ENCODE data around the gene SLC5A10.

Gene SLC5A10

DNA sequence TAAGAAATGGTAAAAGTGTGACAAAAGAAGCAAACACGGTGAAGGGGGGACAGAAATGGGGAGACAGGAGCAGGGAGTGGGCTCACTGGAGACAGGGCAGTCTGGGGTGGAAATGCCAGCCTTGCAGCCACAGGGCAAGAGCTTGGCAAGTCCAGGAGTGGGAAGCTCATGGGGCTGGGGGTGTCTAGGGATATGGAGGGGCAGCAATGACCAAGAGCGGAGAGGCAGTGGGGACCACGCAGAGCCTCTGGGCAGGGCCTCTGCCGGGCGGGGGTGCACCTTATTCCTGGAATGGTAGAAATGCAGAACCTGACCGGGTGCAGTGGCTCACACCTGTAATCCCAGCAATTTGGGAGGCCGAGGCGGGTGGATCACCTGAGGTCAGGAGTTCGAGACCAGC is 12.6 kb downstream of the SLC5A10 start:
- no peak for DNase-seq (ENCODE audit: low spot score)

DNA sequence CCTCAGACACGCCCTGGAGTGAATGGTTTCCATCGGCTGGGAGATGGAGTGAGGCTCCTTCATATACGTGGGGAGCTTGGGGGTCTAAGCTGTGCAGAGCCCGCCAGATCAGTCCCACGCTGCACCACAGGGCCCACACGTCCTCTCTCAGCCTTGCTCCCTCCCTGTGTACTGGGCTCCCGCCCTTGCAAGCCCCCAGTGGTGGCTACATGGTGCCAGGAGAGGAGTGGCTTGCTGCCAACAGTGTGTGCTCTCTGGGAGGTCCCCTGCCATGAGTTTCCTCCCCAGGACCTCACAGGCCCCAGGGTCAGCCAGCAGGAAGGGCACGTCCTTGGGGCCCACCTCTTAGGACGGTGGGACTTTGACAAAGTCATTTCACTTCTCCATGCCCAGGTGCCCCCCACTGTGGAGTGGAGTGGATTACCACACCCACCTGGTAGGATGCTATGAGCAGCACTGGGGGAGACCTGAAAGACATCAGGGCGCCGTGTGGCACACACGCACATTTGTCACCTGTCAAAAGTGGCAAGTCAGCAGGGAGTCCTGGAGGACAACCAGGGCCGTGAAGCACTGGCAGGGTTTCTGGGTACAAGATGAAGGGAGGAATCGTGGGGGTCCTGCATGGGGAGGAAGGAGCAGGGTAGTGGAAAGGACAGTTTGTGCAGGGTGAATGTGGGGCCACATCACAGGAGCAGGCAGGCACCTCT is 13.7 kb downstream of the SLC5A10 start:
- DNase-seq (ENCODE audit: low spot score): no peak

DNA sequence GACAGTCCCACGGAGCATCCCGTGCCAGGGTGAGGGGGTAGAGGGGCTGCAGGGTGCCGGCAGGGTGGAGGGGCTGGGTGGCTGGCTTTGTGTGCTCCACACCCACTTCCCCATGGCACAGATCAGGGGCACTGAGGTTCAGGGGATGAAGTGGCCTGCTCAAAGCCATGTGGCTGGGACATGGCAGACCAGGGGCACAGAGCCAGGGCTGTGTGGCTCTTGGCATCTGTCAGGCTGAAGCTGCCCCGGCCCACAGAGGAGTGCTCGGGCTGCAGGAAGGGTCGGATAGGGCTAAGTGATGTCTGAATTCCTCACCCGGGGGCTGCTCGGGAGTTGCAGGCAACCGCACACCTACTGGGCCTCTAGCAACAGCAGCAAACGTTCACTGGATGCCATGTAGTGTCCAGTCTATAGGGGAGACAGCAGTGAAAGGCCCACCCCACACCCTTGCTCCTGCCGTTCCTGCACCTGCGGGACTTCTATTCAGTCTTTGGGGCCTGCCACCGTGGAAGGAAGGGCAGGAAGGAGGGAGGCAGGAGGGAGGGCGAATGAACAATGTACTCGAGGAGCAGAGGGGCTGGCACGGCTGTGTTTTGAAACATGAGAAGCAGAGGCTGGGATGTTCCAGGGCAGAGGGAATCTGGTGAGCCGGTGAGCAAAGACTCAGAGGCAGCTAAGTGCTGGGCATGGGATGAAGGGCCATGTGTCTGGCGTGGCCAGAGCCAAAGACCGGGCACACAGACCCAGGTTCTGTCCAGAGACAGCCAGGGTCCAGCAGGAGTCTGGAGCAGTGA is 15.1 kb downstream of the SLC5A10 start:
- DNase-seq (ENCODE audit: low spot score): peak; percentile 78

DNA sequence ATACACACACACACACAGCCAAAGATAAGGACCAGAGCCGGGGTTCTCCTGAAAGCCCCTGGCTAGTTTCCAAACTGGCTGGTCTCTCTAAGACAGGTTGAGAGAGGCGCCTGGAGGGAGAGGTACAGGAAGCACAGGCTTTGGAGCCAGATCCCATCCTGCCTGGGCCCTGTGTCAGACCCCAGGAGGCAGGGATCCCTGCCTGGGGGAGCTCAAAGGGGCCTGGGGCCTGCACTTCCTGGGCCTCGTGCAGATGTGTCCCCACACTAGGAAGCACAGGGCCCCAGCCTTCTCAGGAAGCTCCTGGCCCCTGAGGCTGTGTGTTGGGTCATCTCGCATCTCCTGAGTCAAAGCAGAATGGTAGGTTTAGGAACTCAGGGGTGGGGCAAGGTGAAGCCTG is 16.0 kb downstream of the SLC5A10 start:
- DNase-seq (ENCODE audit: low spot score): no peak

DNA sequence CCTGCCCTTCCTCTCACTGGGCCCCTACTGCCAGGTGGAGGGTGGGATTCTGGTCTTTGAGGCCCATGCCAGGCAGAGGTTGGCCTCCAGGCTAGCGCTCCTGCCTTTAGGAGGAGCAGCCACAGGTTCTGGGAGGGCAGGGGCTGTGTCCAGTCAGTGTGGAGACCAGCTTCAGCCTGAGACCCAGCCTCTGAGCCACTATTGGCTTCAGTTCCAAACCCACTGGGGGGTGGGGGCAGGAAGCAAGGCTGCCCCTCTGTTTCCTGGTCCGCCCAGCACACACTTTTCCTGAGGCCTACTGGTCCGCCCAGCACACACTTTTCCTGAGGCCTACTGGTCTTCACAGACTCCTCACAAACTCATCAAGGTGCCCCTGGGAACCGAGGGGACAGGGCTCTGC is 16.4 kb downstream of the SLC5A10 start:
- no peak for DNase-seq (ENCODE audit: low spot score)

DNA sequence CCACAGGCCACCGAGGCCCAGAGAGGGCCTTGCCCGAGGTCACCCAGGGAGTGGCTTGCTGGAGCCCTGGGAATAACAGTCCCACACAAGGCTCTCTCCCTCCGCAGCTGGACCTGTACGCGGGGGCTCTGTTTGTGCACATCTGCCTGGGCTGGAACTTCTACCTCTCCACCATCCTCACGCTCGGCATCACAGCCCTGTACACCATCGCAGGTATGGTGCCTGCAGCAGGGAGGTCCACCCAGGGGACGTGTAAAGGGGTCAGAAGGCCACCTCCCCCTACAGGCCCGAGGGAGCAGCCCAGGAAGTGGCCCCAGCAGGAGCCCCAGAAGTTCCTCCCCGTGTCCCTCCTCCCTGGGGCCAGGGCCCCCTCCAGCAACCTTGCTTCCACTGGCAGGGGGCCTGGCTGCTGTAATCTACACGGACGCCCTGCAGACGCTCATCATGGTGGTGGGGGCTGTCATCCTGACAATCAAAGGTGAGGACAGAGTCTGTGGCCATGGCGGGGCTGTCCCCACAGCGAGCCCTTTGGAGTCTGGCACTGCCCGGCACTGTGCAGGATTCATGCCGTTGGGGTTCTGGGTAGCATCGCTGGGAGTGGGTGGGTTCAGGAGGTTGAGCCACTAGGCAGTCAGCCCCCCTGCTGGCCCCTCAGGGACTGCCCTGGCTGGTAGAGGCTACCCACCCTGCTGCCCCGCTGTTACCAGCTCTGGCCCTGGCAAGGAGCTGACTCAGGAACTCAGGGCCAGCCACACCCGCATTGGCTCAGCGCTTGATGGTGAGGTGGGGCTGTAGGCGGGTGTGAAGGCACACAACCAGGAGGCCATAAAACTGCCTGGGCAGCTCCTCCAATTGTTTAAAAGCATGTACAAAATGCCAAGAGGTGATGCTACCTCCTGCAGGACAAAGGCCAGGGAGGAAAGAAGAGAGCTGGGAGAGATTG is 17.3 kb downstream of the SLC5A10 start:
- no peak for DNase-seq (ENCODE audit: low spot score)

DNA sequence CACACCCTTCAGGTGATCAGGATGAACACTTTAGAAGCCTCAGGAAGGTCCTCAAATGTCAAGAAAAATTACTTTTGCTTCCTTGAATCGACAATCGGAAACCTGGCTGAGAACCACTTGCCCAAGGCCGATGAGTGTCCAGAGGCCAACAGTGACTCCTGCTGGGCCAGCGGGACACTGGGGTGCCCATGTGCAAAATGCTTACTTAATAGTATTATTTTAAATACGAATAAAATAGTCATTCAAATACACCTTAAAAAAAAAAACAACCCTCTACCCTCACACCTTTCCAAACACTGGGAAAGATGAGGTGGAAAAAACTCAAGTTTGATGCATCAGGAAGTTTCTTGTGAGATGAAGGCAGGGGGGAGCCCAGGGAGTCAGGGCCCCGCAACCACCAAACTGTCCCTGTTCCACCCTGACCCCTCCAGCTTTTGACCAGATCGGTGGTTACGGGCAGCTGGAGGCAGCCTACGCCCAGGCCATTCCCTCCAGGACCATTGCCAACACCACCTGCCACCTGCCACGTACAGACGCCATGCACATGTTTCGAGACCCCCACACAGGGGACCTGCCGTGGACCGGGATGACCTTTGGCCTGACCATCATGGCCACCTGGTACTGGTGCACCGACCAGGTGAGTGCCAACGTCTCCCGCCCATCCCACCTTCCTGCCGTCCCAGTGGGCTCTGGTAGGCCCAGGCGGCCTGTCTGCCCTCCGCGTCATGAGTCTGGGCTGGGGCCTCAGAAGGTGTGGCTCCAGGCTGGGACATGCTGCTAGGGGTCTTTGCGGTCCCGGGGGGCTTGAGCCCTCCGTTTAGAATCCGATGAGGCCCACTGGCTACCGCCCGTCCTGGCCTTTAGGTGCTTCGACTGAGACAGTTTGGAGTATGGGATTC is 18.9 kb downstream of the SLC5A10 start:
- DNase-seq (ENCODE audit: low spot score): no peak

DNA sequence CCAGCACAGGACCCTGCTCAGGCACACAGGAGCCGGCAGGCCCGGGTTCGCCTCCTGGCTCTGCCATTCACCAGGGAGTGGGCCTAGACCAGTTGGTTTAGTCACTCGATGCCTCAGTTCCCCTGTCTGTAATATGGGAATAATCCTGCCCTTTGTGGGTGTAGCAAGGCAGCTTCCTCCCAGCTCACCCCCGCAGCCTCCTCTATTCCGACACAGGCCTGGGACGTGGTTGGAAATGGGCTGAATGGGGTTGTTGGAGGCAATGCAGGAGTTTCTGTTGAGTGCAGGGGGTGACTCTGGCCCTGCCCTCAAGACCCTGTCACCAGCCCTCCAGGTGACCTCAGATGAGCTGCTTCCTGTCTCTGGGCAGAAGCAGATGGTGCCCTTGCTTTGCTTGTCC is 19.8 kb downstream of the SLC5A10 start:
- DNase-seq (ENCODE audit: low spot score): no peak

DNA sequence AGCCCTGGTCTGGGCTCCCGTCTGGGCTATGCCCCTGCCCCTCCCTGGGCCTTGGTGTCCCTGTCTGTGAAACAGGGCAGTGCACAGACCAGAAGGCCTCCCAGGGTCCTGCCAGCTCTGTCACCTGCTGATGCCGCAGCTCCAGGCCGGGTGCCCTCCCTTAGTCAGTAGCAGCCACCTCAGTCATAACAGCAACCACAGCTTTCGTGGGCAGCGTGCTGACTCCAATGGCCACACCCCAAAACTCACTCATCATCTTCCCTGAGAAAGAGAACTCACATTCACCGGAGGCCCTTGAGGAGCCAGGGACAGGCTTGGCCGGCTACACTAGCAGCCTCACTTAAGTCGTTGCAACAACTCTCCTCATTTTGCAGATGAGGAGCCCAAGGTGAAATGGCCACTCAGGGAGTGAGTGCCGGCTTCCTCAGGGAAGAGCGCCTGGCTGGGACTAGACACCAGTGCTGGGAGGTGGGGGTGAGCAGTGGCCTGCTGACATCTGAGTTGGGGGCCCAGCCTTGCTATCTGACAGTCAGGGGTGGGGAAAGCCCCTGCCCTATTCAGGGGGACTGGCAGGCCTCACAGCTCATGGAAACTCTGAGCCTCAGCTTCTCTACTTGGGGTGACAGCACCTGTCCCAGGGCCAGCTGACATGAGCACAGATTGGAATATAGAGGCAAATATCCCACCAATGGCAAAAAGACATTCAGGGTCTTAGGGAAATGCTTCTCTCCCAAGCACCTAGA is 22.6 kb downstream of the SLC5A10 start:
- DNase-seq (ENCODE audit: low spot score): no peak

DNA sequence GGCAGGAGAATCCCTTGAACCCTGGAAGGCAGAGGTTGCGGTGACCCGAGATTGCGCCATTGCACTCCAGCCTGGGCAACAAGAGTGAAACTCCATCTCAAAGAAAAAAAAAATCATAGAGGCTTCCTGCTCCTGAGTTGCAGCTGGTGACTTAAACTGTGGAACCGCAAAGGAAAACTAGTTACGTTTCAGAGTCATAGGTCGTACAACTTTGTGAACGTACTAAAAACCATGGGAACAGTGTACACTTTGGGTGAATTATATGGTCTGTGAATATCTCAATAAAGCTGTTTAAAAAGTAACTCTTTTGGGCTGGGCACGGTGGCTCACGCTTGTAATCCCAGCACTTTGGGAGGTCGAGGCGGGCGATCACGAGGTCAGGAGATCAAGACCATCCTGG is 23.6 kb downstream of the SLC5A10 start:
- DNase-seq (ENCODE audit: low spot score): no peak

DNA sequence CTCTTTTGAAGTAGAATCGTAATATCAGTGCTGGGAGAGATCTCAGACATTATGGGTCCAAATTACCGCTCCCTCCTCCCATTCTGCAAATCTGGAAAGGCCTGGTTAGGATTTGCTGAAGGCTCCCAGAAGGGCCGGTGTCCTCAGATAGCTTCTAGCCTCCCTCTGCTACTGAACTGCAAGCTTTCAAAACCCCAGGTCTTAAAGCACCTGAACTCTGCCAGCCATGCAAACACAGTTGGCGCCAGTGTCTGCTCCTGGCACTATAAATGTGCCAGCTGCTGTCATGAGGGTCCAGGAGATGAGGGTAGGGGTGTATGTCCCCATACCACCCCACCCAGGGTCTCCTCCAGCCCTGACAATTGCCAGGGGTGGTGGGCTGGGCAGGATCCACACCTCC is 24.2 kb downstream of the SLC5A10 start:
- no peak for DNase-seq (ENCODE audit: low spot score)

DNA sequence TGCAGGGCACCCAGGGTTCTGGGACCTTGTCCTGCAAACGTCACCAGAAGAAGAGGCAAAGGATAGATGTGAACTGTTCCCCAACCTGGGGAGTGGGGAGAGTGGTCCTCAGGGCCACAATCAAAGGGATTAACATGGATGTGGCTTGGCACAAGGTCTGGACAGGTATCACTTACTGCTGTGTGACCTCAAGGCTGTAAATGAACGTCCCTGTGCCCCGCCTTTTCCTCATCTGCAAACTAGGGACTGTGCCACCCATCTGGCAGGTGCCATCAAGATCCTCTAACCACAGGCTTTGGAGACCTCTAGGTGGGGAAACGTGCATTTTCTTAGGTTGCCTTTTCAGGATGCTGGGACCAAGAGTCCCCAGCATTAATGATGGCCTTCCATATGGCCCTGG is 25.1 kb downstream of the SLC5A10 start:
- DNase-seq (ENCODE audit: low spot score): no peak

DNA sequence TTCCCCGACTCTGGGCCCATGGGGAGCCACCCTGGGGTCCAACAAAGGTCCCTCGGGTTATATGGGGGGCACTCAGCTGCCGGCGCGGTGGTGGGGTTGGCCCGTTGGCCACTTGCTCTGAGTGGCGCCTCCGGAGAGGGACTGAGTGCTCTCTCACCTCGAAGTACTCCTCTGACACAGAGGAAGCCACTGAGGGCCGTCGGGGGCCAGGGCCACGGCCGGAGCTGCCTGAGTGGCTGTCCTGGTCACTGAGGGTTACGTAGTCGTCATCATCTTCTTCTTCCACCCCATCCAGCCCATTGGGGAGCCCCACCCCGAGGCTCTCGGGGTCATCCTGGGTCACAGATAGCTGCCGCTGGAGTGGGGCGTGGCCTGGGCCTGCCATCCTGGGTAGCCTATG is 25.7 kb downstream of the SLC5A10 start:
- DNase-seq (ENCODE audit: low spot score): no peak

DNA sequence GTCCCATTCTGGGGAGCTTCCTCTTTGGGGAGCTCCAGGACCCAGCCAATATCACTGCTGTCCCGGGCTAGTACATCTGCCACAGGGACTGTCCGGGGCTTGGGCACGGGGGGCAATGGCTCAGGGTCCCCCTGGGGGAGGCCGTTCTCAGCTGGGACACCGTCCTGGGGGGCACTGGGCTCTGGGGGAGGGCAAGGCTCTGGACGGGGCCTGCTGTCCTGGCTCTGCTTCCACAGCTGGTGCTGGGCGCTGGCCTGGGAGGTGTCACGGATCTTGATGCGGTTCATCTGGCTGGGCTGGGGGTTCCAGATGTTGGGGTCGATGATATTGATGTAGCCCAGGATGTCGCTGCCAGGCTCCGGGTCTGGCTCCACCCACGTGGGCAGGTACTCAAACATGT is 26.1 kb downstream of the SLC5A10 start:
- no peak for DNase-seq (ENCODE audit: low spot score)

DNA sequence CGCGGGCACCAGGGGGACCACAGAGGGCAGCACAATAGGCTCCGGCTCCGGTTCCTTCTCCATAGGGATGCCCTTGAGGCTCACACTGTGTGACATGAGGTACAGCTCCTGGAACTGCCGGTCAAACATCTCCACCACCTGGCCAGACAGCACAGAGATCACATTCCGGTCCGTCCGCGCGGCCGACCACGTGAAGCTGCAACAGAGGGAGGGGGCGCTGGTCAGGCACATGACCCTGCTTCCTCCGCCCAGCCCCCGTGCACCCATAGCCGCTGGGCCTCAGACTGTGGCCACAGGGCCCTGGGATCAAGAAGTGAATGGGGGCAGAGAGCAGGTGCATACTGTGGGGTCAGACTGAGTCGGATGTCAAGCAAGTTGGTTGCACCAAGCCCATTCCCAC is 26.7 kb downstream of the SLC5A10 start:
- DNase-seq (ENCODE audit: low spot score): no peak

DNA sequence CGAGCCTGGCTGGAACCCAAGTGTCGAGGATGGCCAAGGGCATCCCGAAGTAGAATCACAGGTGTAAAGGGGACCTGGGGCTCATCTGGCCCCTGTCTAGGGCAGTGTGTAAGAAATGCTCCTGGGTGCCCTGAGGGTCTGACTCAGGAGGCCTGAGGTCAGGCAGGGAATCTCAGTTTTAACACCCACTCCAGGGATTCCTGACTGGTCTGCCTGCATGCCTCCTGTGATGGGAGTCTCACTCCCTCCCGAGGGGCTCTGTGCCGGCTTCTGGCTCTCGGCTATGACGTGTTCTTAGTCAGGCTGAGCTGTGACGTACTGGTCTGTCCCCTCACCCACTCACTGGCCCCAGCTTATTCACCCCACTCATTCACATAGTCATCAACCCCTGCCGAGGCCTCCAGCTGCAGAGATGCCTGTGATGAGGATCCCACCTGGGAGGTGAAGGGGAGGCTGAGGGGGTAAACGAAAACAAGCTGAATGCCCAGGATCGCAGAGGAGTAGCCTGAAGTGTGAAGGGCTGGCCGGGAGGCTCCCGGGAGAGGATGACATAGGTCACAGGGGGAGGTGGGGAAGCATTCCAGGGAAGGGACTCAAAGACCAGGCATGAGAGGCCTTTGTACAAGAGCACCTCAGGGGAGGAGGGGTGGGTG is 28.8 kb downstream of the SLC5A10 start:
- no peak for DNase-seq (ENCODE audit: low spot score)

DNA sequence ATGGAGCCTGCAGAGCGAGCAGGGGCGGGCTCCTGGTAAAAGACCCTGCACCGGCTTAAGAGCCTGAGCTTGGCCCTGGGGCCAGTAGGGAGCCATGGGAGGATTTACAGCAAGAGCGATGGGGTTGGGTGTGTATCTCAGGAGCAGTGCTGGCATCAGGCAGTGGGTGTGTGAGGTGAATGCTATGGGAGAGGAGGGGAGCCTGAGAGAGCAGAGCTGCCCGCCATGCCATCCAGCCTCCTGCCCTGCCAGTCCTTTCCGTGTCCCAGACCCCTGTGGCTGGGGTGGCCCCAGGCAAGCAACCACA is 29.3 kb downstream of the SLC5A10 start:
- no peak for DNase-seq (ENCODE audit: low spot score)

DNA sequence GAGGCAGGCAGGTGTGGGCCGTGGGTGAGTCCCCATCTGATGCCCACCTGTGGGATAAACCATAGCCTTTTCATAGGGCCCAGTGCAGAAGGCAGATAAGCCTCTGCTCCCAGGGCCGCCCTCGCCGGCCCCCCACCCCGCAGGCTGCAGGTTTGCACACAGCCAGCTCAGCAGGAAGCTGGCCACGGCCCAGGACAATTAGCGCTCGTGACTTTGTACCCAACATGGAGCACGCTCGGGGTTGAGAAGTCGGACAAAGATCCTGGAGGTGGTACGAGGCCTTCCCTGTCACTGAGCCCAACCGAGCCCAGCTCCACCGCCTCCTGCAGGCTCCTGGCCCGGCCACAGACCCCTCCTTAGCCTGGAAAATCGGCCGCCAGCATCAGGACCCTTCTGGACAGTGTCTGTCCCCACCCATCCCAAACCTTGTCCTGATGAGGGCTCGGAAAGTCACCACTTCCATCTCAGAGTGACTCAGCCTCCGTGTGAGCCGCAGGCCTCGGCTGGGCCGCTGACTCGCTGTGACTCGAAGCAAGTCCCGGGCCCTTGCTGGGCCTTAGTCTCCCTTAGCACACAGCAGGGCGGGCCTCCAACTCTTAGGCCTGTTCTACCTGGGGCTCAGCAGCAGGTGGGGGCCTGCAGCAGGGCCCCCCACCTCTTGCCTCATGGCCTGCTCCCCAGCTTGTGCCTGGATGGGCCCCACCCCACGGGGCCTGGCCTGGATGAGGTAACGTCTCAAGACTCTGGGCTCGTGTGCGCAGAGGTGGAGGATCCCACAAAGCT is 29.9 kb downstream of the SLC5A10 start:
- no peak for DNase-seq (ENCODE audit: low spot score)

DNA sequence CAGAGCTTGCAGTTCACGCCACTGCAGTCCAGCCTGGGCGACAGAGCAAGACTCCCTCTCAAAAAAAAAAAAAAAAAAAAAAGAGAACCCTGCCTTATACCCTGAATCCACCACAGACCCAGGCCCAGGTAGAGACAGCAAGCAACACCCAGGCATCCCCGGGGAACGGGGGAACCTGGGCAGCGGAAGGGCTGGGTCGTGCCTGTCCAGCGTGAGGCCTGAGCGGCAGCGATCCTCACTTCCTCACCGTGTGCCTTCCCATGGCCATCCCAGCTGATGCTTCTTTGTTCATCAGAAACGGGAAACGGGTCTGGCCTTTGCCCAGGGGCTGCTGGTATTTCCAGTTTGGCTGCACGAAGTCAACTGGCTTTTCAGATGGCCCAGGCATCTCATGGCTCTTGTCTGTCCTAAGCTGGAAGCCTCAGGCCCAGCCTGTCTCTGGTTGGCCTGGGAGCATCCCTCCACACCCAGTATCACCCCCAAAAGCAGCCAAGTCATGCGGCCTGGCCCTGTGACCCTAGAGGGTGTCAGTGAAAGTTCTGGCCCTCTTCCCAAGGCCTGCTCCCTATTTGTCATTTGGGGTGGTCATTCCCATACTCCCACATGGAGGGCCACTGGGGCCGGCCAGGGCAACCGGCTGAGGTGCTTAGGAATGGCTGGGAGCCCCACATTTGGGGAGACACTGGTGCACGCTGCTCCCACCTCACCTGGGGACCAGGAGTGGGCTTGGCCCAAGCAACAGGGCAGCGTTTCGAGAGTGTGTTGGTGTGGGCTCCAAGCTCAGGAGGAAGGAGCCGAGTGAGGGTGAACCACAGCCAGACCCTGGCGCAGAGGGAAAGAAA is 32.5 kb downstream of the SLC5A10 start:
- DNase-seq (ENCODE audit: low spot score): no peak
